Non-pigmented ciliary epithelial cell (primary cell): ENCODE data around the gene PRM2.
"Not testable (repeated sequence)": the region's sequence is repeated elsewhere in the genome, so short reads cannot be mapped to it uniquely, and the experiment has no call there.

ENCODE experiments used
- DNase-seq: peaks from one replicate; pipeline ENCODE4 v3.0.0-alpha.2; 2010; ENCODE audit warnings: low read depth

The PRM2 gene

DNA sequence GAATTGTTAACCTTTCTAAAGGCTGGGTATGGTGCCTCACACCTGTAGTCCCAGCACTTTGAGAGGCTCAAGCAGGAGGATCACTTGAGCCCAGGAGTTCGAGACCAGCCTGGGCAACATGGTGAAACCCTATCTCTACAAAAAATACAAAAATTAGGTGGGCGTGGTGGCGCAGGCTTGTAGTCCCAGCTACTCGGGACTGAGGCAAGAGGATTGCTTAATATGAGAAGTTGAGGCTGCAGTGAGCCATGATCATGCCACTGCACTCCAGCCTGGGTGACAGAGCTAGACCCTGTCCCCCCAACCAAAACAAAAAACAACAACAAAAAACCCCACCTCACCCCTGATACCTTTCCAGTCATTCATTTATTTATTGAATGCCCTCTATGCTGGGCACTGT, 13.4 kb upstream of the PRM2 start:
- DNase-seq: not testable (repeated sequence)

- DNase-seq: no peak
These were observed 12.9 kb upstream of the PRM2 start for GRCh38 chr16:11289202-11289601.

DNA sequence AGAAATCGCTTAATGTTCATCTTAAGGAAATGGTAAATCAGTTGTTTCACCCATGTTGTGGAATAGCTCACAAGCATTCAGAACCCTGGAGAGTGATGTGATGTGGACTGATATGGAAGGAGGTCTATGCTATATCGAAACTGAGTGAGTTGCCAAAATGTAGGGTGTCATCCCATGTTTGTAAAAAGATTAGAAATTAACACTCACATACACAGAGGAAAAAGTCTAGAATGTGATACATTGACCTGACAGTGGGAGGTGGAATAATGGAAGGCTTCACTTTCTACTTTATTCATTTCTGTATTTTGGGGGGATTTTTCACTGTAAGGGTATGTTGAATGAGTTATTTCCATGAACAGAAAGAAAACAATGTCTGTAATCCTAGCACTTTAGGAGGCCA, 9.6 kb upstream of the PRM2 start:
- no peak for DNase-seq

DNA sequence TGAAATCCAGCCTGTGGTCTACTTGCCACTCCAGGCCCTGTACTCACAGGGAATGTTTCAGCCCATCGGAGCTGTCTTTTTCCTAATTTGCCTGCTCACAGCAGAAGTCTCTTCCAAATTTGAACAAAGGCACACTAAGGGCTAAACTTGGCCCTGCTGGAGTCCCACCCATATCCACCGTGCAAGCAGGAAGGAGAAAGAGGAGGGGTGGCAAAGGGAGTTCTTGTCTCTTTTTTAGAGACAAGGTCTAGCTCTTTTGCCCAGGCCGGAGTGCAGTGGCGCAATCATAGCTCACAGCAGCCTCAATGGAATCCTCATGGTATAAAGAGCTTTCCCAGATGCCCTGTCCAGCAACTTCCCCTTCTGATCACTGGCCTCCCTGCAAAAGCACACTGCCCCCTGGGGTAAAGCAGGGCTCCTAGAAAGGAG, 7.6 kb upstream of the PRM2 start:
- DNase-seq: no peak

DNA sequence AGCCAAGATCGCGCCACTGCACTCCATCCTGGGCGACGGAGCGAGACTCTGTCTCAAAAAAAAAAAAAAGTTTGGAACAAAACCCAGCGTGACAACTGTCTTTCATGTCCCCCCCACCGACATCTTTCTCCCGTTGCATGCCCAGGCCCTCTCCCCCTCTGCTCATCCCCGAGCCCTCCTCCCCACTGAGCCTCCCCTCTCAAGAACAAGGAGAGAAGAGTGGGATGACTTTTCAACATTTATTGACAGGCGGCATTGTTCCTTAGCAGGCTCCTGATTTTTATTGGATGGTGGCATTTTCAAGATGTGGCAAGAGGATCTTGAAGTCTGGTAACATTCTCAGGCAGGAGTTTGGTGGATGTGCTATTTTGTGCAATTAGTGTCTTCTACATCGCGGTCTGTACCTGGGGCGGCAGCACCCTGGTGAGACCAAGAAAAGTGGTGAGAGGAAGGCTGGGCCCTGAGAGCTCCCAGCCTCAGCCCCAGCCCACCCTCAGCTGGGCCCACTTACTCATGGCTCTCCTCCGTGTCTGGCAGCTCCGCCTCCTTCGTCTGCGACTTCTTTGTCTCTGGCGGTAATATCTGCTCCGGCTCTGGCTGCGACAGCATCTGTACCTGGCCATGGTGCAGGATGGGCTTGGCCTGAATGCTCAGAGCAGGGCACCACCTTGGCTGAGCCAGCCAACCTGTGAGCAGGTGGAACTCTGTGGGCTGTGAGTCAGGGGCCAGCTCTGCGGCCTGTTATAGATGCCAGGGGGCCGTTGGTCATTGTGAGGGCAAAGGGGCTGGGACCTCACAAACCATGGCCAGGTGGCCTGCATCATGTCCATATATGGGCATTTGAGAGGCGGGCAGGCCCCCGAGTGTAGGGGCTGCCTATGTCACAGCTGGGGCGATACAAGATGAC, 4.6 kb upstream of the PRM2 start, which contains the start of gene PRM1:
TSS of gene PRM1 (minus strand) at position 715 of the 907 bp plus-strand sequence. CDS start at position 623, 92 bp downstream.
- no peak for DNase-seq

DNA sequence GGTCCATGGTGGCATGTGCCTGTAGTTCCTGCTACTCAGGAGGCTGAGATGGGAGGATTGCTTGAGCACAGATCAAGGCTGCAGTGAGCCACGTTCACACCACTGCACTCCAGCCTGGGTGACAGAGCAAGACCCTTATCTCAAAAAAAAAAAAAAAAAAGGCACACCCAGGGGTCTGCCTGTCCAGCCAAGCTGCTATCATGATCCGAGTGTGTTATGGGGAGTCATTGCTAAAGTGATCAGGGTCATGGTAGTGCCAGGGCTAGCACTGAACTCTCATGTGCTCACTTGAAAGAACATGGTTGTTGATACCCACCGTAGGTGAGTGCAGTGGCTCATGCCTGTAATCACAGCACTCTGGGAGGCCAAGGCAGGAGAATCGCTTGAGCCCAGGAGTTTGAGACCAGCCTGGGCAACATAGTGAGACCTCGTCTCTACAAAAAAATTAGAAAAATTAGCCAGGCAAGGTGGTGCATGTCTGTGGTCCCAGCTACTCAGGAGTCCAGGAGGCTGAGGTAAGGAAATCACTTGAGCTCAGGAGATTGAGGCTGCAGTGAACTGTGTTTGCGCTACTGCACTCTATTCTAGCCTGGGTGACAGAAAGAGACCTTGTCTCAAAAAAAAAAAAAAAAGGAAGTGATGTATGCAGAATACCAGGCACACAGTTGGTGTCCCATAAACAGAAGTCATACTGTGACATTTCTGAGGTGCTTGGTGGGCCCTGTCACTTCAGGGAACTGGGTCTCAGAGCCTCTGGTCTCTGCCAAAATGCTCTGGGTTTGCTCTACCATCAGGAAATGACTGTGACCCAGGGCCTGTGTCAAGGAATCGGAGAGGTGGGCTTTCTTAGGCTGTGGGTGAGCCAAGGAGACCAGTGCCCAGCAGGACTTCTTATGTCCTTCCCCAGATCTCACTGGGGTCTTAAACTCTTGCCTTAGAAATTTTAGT, 2.7 kb upstream of the PRM2 start:
- DNase-seq: no peak

GRCh38 chr16:11277607-11278337, 1.5 kb upstream of the PRM2 start:
- no peak for DNase-seq

DNA sequence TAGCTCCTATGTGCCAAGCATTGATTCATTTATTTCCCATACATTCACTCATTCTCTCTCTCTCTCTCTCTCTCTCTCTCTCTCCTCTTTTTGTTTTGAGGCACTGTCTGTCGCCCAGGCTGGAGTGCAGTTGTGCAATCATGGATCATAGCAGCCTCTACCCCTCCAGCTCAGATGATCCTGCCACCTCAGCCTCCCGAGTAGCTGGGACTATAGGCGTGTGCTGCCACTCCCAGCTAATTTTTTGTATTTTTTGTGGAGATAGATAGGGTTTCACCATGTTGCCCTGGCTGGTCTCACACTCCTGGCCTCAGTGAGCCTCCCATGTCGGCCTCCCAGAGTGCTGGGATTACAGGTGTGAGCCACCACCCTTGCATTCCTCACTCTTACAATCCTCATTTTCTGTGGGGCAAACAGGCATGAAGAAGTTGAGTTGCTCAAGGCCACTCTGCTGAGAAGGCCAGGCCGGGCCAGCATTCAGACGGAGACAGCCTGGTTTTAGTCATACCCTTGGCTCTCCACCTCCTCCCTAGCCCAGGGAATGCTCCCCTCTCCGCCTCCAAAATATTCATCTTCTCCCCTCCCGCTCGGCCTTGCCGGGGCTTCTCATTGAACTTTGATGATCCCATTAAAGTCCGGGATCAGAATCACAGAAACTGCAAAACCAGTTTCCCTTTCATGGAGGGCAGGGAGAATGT, 765 bp upstream of the PRM2 start:
- no peak for DNase-seq

DNA sequence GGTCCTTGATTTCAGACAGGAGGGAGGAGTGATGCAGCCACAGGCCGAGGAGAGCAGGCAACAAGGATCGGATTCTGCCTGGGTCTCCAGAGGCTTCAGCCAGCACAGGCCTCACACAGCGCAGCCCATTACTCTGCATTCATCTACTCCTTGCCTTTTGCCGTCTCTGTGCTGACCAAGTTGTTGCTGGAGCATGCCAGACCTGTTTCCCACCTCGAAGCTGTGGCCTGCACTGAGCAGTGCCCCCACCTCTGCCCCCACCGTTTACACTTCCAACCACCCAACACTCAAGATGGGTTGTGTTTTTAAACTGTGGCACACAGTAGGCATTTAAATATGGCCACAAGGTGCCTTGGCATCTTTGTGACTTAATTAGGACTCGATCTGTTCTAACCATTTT, 1.3 kb downstream of the PRM2 start:
- no peak for DNase-seq

GRCh38 chr16:11273721-11274324, 2.5 kb downstream of the PRM2 start:
- no peak for DNase-seq

DNA sequence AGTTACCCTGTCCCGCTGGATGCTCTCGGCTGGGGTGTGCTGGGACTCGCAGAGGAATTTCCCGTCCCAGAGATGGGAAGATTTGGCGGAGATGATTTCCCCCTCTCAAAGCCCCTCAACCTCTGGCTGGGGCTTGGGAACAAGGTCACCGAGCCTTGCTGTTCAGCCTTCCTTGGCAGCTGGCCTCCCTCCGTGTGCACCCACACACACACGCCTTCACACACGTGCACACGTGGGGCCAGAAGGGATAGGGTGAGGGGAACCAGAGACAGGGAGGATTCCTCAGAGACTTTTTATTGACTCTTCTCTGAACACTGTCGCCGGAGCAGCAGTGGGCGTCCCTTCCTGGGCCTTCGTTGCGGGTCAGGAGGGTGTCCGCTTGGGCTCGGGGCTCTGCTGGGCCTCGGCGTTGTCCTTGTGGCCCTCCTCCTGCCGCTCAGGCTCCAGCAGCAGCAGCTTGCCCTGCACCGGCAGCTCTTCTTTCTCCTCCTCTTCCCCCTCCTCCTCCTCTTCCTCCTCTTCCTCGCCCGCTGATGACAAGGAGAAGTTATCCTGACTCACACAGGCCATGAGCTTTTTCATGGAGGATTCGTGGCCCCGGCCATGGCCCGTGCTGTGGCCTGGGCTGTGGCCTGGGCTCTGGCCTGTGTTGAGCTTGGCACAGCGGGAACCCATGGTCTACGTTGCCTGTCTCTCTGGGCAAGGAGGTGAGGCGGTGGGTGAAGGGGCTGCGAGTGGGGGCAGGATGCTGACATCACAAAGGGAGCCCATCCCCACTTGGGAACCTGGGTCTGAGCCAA, 3.2 kb downstream of the PRM2 start, which contains the start of gene PRM3:
TSS of gene PRM3 (minus strand) at position 709 of the 800 bp plus-strand sequence. CDS start at position 675, 34 bp downstream.
- no peak for DNase-seq

- no peak for DNase-seq
These were observed 3.8 kb downstream of the PRM2 start for GRCh38 chr16:11272484-11272883.

DNA sequence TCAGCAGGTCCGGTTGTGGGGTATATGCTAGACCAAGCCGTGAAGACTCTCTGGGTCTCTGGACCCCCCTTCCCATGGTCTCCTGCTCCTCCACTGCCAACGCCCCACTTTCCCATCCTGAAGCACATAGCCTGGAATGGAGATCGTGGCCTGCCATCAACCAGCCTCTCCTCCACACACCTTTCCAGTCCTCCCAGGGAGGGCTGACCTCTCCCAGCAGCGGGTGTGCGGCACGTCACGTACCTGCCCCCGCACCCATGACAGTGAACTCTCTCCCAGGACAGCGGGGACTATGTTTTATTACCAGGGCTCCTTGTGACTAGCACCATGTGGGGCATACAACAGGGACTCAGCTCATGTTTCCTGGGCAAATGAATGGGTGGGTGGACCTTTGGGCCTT, 4.7 kb downstream of the PRM2 start:
- DNase-seq: no peak

DNA sequence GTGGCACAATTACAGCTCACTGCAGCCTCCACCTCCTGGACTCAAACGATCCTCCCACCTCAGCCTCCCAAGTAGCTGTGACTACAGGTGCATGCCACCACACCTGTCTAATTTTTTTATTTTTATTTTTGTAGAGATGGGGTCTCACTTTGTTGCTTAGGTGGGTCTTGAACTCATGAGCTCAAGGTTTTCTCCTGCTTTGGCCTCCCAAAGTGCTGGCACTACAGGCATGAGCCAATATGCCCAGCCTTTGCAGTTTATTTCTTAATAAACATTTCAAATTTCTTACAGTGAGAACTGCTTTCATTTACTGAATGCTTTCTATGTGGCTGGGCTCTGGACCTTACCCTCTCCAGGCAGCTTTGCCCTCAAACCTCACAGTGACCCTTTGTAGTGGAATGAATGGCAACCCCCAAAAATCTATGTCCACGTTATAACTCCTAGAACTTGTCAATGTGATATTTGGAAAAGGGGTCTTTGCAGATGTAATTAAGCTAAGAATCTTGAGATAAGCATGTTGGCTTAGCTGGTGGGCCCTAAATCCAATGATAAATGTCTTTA, 5.6 kb downstream of the PRM2 start:
- no peak for DNase-seq

GRCh38 chr16:11268921-11269375, 7.3 kb downstream of the PRM2 start, which contains the start of gene TNP2:
Gene TNP2, minus strand, starts transcription at chr16:11269325. Its CDS starts 63 bp downstream, at chr16:11269262.
- DNase-seq: no peak

DNA sequence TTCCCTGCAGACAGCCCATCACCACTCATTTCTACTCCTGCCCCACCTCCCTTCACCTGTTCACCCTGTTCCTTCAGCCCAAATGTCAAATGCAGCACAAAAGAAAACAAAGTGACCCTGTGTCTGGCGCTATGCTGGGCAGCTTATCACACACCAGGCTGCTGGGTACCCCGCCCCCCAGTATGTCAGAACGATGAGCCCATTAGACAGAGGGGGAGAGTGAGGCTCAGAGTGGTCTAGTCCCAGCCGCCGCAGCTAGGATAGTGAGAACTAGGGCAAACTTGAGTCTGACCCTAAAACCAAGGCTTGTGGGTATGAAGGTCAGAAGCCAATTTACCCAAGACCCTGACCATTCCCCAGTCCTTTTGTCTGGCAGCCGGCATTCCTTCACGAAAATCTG, 11.2 kb downstream of the PRM2 start:
- DNase-seq: no peak

DNA sequence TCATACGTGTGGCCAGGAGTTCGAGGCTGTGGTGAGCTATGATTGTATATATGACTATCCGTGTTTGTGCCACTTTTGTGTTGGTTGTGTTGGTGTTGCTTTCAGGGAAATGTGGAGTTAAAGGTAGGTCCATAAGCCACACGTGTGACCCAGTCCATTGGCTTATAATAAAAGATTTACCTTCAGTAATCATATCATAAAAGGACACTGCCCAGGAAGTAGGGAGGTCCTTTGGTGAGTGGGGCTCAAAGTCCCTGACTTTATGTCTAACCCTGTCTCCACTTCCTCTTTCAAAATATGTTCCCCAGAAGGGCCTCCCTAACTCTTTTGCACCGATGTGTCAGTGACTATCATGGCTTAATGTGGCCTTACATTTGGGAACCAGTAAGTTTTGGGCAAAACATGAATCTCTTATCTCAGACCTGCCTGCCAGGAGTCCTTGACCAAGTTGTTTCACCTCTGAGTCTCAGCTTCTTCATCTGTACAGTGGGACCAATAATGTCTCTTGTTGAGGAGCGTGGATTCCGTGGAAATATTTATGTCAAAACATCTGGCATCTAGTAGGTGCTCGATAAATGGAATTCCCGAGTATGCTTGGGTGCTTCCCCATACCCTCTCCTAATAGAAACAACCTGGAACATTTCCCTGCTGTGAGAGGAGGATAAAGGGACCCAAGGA, 12.0 kb downstream of the PRM2 start:
- no peak for DNase-seq

DNA sequence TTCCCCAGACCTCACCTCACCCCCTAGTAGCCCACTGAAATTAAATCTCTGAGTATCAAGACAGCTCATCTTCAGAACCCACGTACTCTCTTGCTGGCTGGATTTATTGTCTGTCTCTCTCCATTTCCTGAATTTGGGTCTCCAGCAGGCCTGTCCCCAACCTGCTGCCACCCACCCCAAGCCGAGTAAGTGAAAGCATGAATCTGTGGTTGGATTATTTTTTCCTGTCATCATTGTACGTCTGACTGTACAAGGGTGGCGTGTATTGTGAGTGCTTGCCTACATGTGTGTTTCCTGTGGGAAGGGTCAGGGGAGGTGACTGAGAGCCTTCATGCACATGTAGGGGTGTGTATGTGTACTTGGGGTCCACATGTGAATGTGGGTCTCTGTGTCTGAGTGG, 12.5 kb downstream of the PRM2 start:
- DNase-seq: no peak

GRCh38 chr16:11262915-11263314, 13.4 kb downstream of the PRM2 start:
- DNase-seq: no peak
